Stimulated activated CD8-positive, alpha-beta memory T cell treated with anti-CD3 and anti-CD28 coated beads, Interleukin-4, amount 100 ng/mL, for 1 hour (primary cell): ENCODE data around the gene TSC22D4.

Experiments used
- DNase-seq, 2 donors: peaks; one replicate each; pipeline ENCODE4 v3.0.0-alpha.2; 2020; ENCODE audit warnings: low read depth in 2 of 2, low spot score in 1 of 2

The TSC22D4 gene

GRCh38 chr7:100493476-100494264, 14.7 kb upstream of the TSC22D4 start:
- DNase-seq, result no peak

GRCh38 chr7:100492738-100493475, 13.9 kb upstream of the TSC22D4 start:
- DNase-seq, result no peak

- DNase-seq, result no peak
These were observed 12.2 kb upstream of the TSC22D4 start for GRCh38 chr7:100491192-100491578.

GRCh38 chr7:100490483-100491191, 11.6 kb upstream of the TSC22D4 start:
- DNase-seq, result no peak

DNA sequence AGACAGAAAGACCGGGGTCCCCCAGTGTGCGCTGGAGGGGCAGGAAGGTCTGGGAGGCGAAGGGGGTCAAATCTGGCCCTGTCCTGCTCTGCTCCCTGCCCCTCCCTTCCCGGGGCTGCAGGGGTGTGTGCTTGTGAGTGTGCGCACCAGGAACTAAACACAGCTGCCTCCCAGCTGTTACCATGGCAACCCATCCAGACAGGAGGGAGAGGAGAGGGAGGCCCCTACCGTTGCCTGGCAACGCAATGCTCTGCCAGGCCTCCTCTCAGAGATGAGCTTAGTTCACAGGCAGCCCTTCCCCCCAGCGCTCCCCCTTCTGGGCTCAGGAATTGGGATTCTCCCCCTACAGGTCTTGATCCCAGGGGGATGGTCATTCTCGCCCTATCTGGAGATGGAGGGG, 10.8 kb upstream of the TSC22D4 start:
- DNase-seq, result no peak

- no peak for DNase-seq
These were observed 10.1 kb upstream of the TSC22D4 start for GRCh38 chr7:100489121-100489520.

DNA sequence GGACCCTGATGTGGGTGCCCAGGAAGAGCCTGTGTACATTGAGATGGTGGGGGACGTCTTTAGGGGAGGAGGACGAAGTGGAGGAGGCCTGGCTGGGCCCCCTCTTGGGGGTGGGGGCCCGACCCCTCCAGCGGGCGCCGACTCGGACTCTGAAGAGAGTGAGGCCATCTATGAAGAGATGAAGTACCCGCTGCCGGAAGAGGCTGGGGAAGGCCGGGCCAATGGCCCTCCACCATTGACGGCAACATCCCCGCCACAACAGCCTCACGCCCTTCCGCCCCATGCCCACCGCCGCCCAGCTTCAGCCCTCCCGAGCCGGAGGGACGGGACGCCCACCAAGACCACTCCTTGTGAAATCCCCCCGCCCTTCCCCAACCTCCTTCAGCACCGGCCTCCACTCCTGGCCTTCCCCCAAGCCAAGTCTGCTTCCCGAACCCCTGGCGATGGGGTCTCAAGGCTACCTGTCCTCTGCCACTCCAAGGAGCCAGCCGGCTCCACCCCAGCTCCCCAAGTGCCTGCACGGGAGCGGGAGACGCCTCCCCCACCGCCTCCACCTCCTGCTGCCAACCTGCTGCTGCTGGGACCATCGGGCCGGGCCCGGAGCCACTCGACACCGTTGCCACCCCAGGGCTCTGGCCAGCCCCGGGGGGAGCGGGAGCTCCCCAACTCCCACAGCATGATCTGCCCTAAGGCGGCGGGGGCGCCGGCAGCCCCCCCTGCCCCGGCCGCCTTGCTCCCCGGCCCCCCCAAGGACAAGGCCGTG, 9.5 kb upstream of the TSC22D4 start:
- DNase-seq, result no peak

DNA sequence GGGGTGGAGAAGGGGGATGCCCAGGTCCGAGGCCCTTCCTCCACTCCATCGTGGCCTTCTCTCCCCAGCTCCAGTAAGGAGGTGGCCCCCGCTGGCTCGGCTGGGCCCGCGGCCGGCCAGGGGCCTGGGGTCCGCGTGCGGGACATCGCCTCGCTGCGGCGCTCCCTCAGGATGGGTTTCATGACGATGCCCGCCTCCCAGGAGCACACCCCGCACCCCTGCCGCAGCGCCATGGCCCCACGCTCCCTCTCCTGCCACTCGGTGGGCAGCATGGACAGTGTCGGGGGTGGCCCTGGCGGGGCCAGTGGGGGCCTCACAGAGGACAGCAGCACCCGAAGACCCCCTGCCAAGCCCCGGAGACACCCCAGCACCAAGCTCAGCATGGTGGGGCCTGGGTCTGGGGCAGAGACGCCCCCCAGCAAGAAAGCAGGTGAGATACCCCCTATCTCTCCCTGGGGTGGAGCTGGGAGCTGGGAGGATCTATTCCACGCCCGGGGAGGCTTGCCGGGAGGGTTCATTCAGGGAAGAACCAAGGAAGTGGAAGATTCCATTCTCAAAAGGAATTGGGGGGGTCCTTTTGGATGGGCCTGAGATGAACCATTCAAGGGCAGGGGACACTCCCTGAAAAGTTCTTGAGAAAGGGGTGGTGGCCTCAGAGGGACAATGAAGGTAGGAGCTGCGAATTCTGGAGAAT, 7.9 kb upstream of the TSC22D4 start:
- DNase-seq, result no peak

- no peak for DNase-seq
These were observed 7.2 kb upstream of the TSC22D4 start for GRCh38 chr7:100486111-100486636.

DNA sequence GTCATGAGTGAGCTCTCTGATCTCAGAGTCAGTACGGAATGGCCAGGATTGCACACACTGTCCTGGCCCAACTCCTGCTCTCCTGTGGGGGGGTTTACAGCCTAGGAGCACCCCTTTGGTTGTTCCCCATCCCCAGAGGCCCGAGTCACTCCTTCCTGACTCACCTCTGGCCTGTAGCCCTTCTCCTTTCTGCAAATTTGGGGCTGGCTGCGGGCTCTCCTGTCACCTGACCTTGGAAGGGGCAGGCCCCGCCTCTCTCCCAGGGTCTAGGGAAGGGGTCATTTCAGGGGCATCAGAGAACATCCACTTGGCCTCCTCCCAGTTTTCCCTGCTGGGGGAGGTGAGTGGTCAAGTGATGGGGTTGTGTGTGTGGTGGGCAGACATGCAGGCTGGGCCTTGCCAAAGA, 6.5 kb upstream of the TSC22D4 start:
- no peak for DNase-seq

- DNase-seq, result no peak
These were observed 5.6 kb upstream of the TSC22D4 start for GRCh38 chr7:100484673-100485045.

GRCh38 chr7:100483722-100484672, 5.0 kb upstream of the TSC22D4 start, which contains the start of gene NYAP1:
Gene NYAP1, plus strand, starts transcription at chr7:100483927. Its CDS starts 1,385 bp downstream, at chr7:100485312.
- no peak for DNase-seq

- peak; percentile 55 to 70 for DNase-seq
These were observed 4.2 kb upstream of the TSC22D4 start for GRCh38 chr7:100483090-100483721.

- no peak for DNase-seq
These were observed 3.7 kb upstream of the TSC22D4 start for GRCh38 chr7:100482728-100483089.

- DNase-seq, result no peak
These were observed 2.5 kb upstream of the TSC22D4 start for GRCh38 chr7:100481466-100481865.

GRCh38 chr7:100477871-100478267, 1.1 kb downstream of the TSC22D4 start:
- no peak for DNase-seq

GRCh38 chr7:100476903-100477870, 1.8 kb downstream of the TSC22D4 start:
- DNase-seq, result no peak
